Myocyte (in vitro differentiated cells): ENCODE data around the gene ZBTB6. TPM values are rescaled to one million over a fixed set of nuclear protein-coding genes. Genes with fewer than 3 reads are reported as not detected.

Source experiments
- DNase-seq: peaks from one replicate; pipeline ENCODE4 v3.0.0-alpha.2; 2012; ENCODE audit warnings: low read depth
- polyA plus RNA-seq: library from polyadenylated mRNA; unstranded; fragments of >200 nt; gene quantifications from one replicate; pipeline ENCODE4 v1.2.1, GENCODE V29; 2012; ENCODE audit warnings: missing spikeins
- total RNA-seq: library from RNA; depleted of rRNA; stranded (reverse); fragments of >200 nt; gene quantifications from 2 replicates; pipeline ENCODE4 v1.2.3, GENCODE V29; 2014

ZBTB6 gene
- 14.4 and 17.1 TPM in 2 replicates for total RNA-seq
- 4.1 TPM for polyA plus RNA-seq

- peak; percentile 90 for DNase-seq
Observed at GRCh38 chr9:122912964-122913673, at the start of gene ZBTB6. Gene ZBTB6, minus strand, starts transcription at chr9:122913323. Its CDS starts 1,251 bp downstream, at chr9:122912072.

- no peak for DNase-seq
Observed at GRCh38 chr9:122961139-122961538, 48.0 kb upstream of the ZBTB6 start.

GRCh38 chr9:122955961-122956360, 42.8 kb upstream of the ZBTB6 start:
- no peak for DNase-seq

- no peak for DNase-seq
Observed at GRCh38 chr9:122954253-122954691, 41.1 kb upstream of the ZBTB6 start.

GRCh38 chr9:122951056-122951455, 37.9 kb upstream of the ZBTB6 start:
- DNase-seq, result no peak

GRCh38 chr9:122950263-122950662, 37.1 kb upstream of the ZBTB6 start:
- DNase-seq, result no peak

- no peak for DNase-seq
Observed at GRCh38 chr9:122949696-122950095, 36.6 kb upstream of the ZBTB6 start.

- DNase-seq, result no peak
Observed at GRCh38 chr9:122948313-122948712, 35.2 kb upstream of the ZBTB6 start.

GRCh38 chr9:122946461-122947005, 33.4 kb upstream of the ZBTB6 start:
- no peak for DNase-seq

- no peak for DNase-seq
Observed at GRCh38 chr9:122944960-122945888, 32.1 kb upstream of the ZBTB6 start.

GRCh38 chr9:122941582-122942234, 28.6 kb upstream of the ZBTB6 start:
- peak; percentile 64 for DNase-seq

GRCh38 chr9:122940749-122941581, 27.8 kb upstream of the ZBTB6 start, which contains the start of gene RABGAP1:
Gene RABGAP1, plus strand, starts transcription at chr9:122941020. Its CDS starts 16,040 bp downstream, at chr9:122957060.
- DNase-seq, result peak; percentile 99

- no peak for DNase-seq
Observed at GRCh38 chr9:122940454-122940748, 27.3 kb upstream of the ZBTB6 start.

- DNase-seq, result no peak
Observed at GRCh38 chr9:122939601-122940000, 26.5 kb upstream of the ZBTB6 start.

- DNase-seq, result no peak
Observed at GRCh38 chr9:122936883-122937282, 23.8 kb upstream of the ZBTB6 start.

- no peak for DNase-seq
Observed at GRCh38 chr9:122936464-122936863, 23.3 kb upstream of the ZBTB6 start.

GRCh38 chr9:122931226-122932121, 18.4 kb upstream of the ZBTB6 start, which contains the start of gene ZBTB26:
Gene ZBTB26, minus strand, starts transcription at chr9:122931512. Its CDS starts 11,578 bp downstream, at chr9:122919934.
- DNase-seq, result peak; percentile 98

- no peak for DNase-seq
Observed at GRCh38 chr9:122930541-122931225, 17.6 kb upstream of the ZBTB6 start.
